ENCODE measurements around the gene CCDC97.

GRCh38 chr19:41354343-41354953, 44.5 kb downstream of the CCDC97 start:
- TF ChIP-seq CTCF (IDR thresholded peaks at IDR 0.05), result peak in 2 of 4 experiments; percentile 7 to 17
- no peak for TF ChIP-seq POLR2A (IDR thresholded peaks at IDR 0.05)
- no peak for TF ChIP-seq POLR2AphosphoS5 (IDR thresholded peaks at IDR 0.05)
- TF ChIP-seq EP300 (IDR thresholded peaks at IDR 0.05), result no peak

Data from sigmoid colon (tissue), 4 donors.